Smooth muscle cell (in vitro differentiated cells): ENCODE results near the gene FBXO28. TPM values are rescaled to one million over a fixed set of nuclear protein-coding genes. Genes with fewer than 3 reads are reported as not detected.
A peak's percentile ranks its signal among the peaks of the same experiment; 100 is the strongest.
"Not testable (repeated sequence)": the region's sequence is repeated elsewhere in the genome, so short reads cannot be mapped to it uniquely, and the experiment has no call there.

Experiments
- DNase-seq: peaks from one replicate; lab custom pipeline; 2025; ENCODE audit not compliant: unreplicated experiment; lab: John Stamatoyannopoulos, UW
- H2AFZ ChIP-seq: fragments of 200-600 bp; sonication (generic); 2 replicates; pipeline ENCODE4 v1.6.0; 2016; ENCODE audit warnings: antibody characterized with exemption, low read depth, mild to moderate bottlenecking
- H3F3A ChIP-seq: fragments of 200-600 bp; sonication (generic); 2 replicates; pipeline ENCODE4 v1.6.0; 2017; ENCODE audit warnings: antibody characterized with exemption, low read depth
- H3K27ac ChIP-seq: fragments of 200-600 bp; sonication (generic); 2 replicates; pipeline ENCODE4 v1.5.1; 2016; ENCODE audit warnings: low read depth, mild to moderate bottlenecking
- H3K27me3 ChIP-seq: fragments of 200-600 bp; sonication (generic); 2 replicates; pipeline ENCODE4 v1.6.1; 2016; ENCODE audit warnings: low read depth, mild to moderate bottlenecking
- H3K36me3 ChIP-seq: fragments of 200-600 bp; sonication (generic); 2 replicates; pipeline ENCODE4 v1.5.1; 2016; ENCODE audit warnings: low read depth
- H3K4me1 ChIP-seq: fragments of 200-600 bp; sonication (generic); 2 replicates; pipeline ENCODE4 v1.5.1; 2016; ENCODE audit warnings: low read depth
- H3K4me2 ChIP-seq: fragments of 200-600 bp; sonication (generic); 2 replicates; pipeline ENCODE4 v1.6.0; 2016; ENCODE audit warnings: mild to moderate bottlenecking
- H3K4me3 ChIP-seq: fragments of 200-600 bp; sonication (generic); 2 replicates; pipeline ENCODE4 v1.5.1; 2016; ENCODE audit warnings: mild to moderate bottlenecking
- H3K79me2 ChIP-seq: fragments of 200-600 bp; sonication (generic); 2 replicates; pipeline ENCODE4 v1.6.0; 2016; ENCODE audit warnings: low read depth, mild to moderate bottlenecking
- H3K9ac ChIP-seq: fragments of 200-600 bp; sonication (generic); 2 replicates; pipeline ENCODE4 v1.6.0; 2016; ENCODE audit warnings: low read depth
- H3K9me3 ChIP-seq: fragments of 200-600 bp; sonication (generic); replicated peaks from 2 replicates; pipeline ENCODE4 v1.5.1; 2016; ENCODE audit warnings: low read depth
- H4K20me1 ChIP-seq: fragments of 200-600 bp; sonication (generic); 2 replicates; pipeline ENCODE4 v1.6.0; 2016; ENCODE audit warnings: low read depth
- WGBS: methylation state at CpG from one replicate; pipeline ENCODE4 v1.1.7; 2016; ENCODE audit warnings: low lambda C conversion rate; 5-methylcytosine and 5-hydroxymethylcytosine counted together
- polyA plus RNA-seq: library from polyadenylated mRNA; unstranded; fragments of >200 nt; fragmentation: Nextera tagmentation; extraction: Ambion mirVana; gene quantifications from 2 replicates; pipeline ENCODE4 v1.2.1, GENCODE V29; 2016
- total RNA-seq: library from RNA; depleted of rRNA; stranded (reverse); fragments of >200 nt; gene quantifications from 2 replicates; pipeline ENCODE4 v1.2.3, GENCODE V29; 2014
- TF ChIP-seq, protein P1 (sequence below): fragments of 200-600 bp; sonication (generic); IDR thresholded peaks from 2 replicates; pipeline ENCODE4 v1.5.1; 2017; ENCODE audit warnings: borderline replicate concordance, mild to moderate bottlenecking, antibody characterized with exemption; ENCODE audit not compliant: insufficient read depth, poor library complexity, severe bottlenecking

Gene FBXO28
- total and polyA plus RNA-seq, 2 experiments from 2014 or later: 9.6 to 37.0 TPM

DNA sequence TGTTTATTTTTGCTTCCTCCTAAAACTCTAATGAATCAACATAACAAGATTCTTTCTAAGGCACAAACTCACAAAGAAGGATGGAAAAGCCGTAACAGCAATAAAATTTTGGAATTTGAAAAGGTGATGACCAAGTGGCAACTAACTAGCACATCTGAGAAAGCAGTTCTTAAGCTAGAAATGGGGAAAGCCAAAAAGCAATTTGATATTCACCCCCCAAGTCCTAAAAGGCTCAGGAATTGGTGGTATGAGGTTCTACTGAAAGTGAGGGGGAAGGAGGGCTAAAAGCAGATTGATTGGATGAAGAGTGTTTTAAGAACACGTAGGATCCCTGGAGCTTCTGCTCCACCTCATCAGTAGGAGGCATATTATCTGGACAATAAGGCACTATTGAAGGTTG lies 43.4 kb upstream of the FBXO28 start:
- H3K27me3 ChIP-seq: no peaks in the 10 kb centered on the region
- TF ChIP-seq, protein P1, sequence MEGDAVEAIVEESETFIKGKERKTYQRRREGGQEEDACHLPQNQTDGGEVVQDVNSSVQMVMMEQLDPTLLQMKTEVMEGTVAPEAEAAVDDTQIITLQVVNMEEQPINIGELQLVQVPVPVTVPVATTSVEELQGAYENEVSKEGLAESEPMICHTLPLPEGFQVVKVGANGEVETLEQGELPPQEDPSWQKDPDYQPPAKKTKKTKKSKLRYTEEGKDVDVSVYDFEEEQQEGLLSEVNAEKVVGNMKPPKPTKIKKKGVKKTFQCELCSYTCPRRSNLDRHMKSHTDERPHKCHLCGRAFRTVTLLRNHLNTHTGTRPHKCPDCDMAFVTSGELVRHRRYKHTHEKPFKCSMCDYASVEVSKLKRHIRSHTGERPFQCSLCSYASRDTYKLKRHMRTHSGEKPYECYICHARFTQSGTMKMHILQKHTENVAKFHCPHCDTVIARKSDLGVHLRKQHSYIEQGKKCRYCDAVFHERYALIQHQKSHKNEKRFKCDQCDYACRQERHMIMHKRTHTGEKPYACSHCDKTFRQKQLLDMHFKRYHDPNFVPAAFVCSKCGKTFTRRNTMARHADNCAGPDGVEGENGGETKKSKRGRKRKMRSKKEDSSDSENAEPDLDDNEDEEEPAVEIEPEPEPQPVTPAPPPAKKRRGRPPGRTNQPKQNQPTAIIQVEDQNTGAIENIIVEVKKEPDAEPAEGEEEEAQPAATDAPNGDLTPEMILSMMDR: no peak
- H3F3A ChIP-seq: no peaks in the 10 kb centered on the region
- H3K36me3 ChIP-seq: no peaks in the 10 kb centered on the region
- DNase-seq: no peak
- H3K4me2 ChIP-seq: no peak overlapping the region
- H3K9me3 ChIP-seq: no peaks in the 10 kb centered on the region
- no peak overlapping the region for H2AFZ ChIP-seq
- H3K79me2 ChIP-seq: no peaks in the 10 kb centered on the region
- H3K4me1 ChIP-seq: peaks cover 10% of the 10 kb centered on the region
- H3K9ac ChIP-seq: no peak overlapping the region
- WGBS: 80% methylated on average over 2 of the region's 2 CpGs
- no peak overlapping the region for H3K27ac ChIP-seq
- H3K4me3 ChIP-seq: no peak overlapping the region
- H4K20me1 ChIP-seq: no peaks in the 10 kb centered on the region

DNA sequence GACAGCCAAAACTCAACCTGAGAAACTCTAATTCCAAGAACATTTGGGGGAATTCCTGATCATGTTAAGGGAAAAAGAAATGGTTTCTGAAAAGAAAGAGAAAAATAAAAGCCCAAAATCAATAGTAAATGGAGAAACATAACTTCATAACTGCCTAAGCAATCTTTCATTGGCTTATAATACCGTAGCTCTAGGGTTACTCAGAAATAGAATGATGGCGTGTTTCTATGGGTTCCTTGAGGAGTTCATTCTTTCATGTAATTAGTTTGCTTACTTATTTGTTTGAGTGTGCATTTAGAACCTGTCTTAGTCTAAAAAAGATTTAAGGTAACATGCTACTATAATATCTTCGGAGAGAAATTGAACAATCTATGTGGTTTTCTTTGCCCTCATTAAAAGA lies 37.5 kb upstream of the FBXO28 start:
- Histone ChIP-seq H4K20me1 (no peaks in the 10 kb centered on the region), H3K4me1 (peaks cover 8% of the 10 kb centered on the region), H3K27ac (no peak overlapping the region), H3K4me3 (no peak overlapping the region), H3F3A (no peaks in the 10 kb centered on the region), H3K9ac (no peak overlapping the region), H3K36me3 (no peaks in the 10 kb centered on the region), H3K79me2 (no peaks in the 10 kb centered on the region), H3K27me3 (no peaks in the 10 kb centered on the region), H3K4me2 (no peak overlapping the region), H2AFZ (no peak overlapping the region), H3K9me3 (no peaks in the 10 kb centered on the region)
- DNase-seq: no peak
- TF ChIP-seq, protein P1: no peak
- 88% methylated on average over 3 of the region's 3 CpGs for WGBS

DNA sequence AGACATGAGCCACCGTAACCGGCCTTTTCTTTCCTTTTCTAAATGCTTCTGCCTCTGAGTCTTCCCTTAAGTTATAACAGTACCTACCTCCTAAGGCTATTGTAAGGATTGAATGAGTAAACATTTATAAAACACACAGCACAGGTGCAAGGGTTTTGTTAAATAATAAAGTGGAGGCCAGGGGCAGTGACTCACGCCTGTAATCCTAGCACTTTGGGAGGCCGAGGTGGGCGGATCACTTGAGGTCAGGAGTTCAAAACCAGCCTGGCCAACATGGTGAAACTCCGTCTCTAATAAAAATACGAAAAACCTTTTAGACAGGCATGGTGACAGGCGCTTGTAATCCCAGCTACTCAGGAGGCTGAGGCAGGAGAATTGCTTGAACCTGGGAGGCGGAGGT lies 34.3 kb upstream of the FBXO28 start:
- H3K9me3 ChIP-seq, DNase-seq, H3K9ac ChIP-seq, H3F3A ChIP-seq, H3K4me2 ChIP-seq, H3K79me2 ChIP-seq, H3K36me3 ChIP-seq, H3K4me3 ChIP-seq, H4K20me1 ChIP-seq, H2AFZ ChIP-seq, H3K27me3 ChIP-seq: not testable (repeated sequence)
- H3K4me1 ChIP-seq: peaks cover 15% of the 10 kb centered on the region
- WGBS: 57% methylated on average over 9 of the region's 9 CpGs
- H3K27ac ChIP-seq: peak overlapping the region; percentile 74

DNA sequence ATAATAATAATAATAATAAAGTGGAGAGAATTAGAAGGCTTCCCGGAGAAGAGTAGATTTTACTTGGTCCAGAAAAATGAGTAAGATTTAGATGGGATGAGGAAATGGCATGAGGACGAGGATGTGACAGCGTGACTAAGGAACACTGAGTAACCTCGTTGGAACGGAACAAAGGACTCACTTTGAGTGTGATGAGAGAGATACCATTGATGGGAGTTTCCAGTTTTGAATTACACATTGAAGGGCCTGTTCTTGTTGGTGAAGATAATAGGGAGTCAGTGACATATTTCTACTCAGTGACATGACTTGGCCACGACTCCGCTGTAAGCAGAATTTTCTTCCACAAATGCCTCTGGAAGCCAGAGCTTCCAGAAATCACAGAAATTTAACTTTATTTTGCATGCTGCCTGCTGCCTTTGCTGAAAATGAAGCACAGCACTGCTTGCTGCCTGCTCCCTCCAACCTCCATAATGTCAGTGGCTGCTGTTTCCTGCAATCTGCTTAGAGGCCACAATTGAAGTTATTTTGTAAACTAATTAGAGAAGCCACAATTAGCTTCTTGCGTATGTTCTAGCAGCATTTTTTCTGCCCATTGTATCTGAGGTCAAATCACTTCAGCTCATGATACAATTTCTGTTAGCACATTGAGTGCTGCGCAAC lies 33.7 kb upstream of the FBXO28 start:
- H4K20me1 ChIP-seq: no peaks in the 10 kb centered on the region
- no peak overlapping the region for H3K4me3 ChIP-seq
- H3K27me3 ChIP-seq: no peaks in the 10 kb centered on the region
- H3K4me2 ChIP-seq: no peak overlapping the region
- H3K27ac ChIP-seq: peak overlapping the region; percentile 74
- TF ChIP-seq, protein P1: no peak
- no peaks in the 10 kb centered on the region for H3K79me2 ChIP-seq
- H3K4me1 ChIP-seq: peaks cover 15% of the 10 kb centered on the region
- H3K9me3 ChIP-seq: no peaks in the 10 kb centered on the region
- peak overlapping the region; percentile 81 for H2AFZ ChIP-seq
- peak overlapping the region; percentile 20 for H3K9ac ChIP-seq
- no peaks in the 10 kb centered on the region for H3K36me3 ChIP-seq
- WGBS: 52% methylated on average over 9 of the region's 9 CpGs
- no peak for DNase-seq
- H3F3A ChIP-seq: no peaks in the 10 kb centered on the region
